GM21381 (cell line): Measurements from ENCODE around the gene BBS5.
"Not testable (repeated sequence)": the region's sequence is repeated elsewhere in the genome, so short reads cannot be mapped to it uniquely, and the experiment has no call there.

ENCODE experiments used
- ATAC-seq: cut with Tn5 transposase; IDR thresholded peaks from one replicate; pipeline ENCODE4 v1.9.1; 2021; ENCODE audit warnings: mild to moderate bottlenecking, moderate library complexity; ENCODE audit not compliant: unreplicated experiment

The BBS5 gene

DNA sequence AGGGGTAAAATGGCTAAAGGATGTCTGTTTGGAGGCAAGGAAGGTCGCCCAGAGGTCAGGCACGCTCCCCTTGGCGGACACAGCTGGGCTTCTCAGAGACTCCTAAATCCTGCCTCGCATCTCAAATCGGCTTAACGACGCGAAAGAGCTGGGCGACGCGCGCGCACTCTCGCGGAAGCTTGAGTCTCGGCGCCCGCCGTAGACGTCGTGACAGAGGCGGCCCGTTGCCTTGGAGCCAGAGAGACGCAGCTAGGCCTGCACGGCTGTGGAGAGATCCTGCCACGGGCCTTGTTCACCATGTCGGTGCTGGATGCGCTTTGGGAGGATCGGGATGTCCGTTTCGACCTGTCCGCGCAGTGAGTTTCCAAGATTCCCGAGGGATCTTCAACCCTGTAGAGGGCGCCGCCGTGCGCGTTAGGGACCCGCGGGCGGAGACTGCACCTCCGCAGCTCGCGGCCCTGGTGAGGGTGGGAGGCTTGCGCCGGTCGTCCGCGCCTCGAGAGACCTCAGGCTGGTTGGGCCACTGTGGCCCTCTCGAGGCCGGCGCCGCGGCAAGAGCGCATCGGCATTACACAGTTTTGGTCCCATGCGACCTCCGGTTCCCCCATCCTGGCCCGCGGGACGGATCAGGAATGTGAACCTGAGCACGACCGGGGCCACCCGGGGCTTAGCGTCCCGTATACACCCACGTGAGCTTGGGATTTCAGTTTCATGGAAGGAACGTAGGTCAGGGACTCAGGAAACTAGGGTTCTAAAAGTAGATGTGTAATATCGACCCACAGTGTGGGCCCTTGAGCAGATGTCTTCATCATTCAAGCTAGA is at the start of gene BBS5:
TSS of gene BBS5 (plus strand) at position 238 of the 822 bp plus-strand sequence. CDS start at position 298, 60 bp downstream.
- ATAC-seq: peak; percentile 93

DNA sequence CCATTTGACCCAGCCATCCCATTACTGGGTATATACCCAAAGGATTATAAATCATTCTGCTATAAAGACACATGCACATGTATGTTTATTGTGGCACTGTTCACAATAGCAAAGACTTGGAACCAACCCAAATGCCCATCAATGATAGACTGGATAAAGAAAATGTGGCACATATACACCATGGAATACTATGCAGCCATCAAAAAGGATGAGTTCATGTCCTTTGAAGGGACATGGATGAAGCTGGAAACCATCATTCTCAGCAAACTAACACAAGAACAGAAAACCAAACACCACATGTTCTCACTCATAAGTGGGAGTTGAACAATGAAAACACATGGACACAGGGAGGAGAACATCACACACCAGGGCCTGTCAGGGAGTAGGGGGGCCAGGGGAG is 47.5 kb upstream of the BBS5 start:
- ATAC-seq: not testable (repeated sequence)

DNA sequence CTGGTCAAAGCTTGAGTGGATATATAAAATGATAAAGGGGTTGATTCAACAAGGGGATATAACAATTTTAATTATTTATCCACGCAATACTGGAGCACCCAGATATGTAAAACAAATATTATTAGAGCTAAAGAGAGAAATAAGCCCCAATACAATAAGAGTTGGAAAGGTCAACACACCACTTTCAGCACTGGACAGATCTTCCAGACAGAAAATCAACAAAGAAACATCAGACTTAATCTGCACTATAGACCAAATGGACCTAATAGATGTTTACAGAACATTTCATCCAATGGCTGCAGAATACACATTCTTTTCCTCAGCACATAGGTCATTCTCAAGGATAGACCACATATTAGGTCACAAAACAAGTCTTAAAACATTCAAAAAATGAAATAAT is 45.1 kb upstream of the BBS5 start:
- ATAC-seq: not testable (repeated sequence)

DNA sequence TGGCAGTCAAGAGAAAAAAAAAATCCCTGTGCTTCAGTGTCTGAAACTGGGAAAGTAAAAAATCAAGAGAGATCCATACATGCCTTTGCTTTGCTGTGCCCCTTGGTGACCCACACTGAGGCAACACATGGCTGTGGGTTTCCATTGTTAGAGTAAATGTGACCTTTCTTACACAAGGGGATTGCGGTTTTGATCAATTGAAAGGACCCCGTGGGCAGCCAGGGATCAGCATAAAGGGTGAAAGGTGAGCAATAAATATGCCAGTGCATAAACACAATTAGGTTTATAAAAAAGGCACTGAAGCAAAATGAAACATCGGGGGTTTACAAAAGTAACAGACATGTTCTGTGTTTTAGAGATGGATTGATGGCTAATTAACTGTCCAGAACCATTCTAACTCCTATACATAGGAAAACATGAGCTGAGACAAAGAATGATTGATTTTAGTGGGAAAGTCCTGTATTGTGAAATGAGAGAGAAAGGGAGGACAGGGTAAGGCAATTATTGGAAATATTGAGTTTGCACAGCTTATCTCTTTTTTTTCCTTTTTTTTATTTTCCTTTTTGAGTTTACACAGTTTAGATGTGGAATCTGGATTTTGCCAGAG is 40.7 kb upstream of the BBS5 start:
- ATAC-seq: no peak

DNA sequence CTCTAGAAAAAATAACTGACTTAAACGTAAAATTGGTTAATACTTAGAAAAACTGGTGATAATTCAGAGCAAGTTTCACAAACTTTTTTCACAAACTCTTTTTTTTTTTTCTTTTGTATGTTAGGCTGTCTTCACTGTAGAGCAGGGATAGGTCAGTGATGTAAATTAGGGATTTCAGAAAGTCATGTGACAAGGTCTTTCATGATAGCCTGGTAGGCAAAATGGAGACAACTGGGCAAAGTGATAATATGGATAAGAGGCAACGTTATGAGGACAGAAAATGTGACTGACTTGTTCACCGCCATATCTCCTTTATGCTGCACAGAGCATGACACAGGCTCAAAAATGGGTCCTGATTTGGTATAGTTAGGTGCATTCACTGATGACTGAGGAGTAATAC is 39.4 kb upstream of the BBS5 start:
- ATAC-seq: no peak

GRCh38 chr2:169446452-169446851 is 32.8 kb upstream of the BBS5 start:
- no peak for ATAC-seq

- no peak for ATAC-seq
These were observed 31.0 kb upstream of the BBS5 start for GRCh38 chr2:169448316-169448715.

DNA sequence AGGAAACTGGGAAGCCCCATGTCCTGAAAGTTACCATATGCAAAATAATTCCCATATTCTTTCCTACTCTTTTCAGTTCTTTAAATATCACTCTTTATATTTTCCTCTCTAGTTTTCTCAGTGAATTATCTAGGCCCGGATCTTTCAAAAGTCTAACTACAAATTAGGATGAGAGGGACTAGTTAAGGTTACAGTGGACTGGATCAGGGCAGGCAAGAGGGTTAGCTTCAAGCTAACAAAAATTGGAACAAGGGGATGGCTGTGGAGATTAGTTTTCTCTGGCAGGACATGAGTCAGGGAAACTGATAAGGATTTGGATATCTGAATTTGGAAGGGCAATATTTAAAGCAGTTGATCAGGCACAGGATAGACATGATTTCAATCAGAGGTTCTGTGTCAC is 30.4 kb upstream of the BBS5 start:
- no peak for ATAC-seq

DNA sequence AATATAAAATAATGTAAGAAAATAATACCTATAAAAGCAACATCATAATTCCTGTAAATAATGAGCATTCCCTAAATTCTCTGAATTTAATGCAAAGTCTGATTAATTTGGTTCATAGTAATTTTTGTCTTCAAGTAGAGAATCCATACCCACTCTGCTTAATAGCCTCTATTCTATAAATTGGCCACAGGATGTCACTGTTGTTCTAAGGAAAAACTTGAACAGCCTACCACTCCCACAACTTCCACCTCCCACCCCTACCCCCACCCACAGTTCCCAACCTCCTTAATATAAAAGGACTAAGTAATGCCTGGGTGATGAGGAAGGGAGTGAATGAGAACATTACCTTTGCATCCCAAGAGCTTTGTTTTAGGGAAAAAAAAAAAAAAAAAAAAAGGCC is 27.2 kb upstream of the BBS5 start:
- ATAC-seq: no peak

DNA sequence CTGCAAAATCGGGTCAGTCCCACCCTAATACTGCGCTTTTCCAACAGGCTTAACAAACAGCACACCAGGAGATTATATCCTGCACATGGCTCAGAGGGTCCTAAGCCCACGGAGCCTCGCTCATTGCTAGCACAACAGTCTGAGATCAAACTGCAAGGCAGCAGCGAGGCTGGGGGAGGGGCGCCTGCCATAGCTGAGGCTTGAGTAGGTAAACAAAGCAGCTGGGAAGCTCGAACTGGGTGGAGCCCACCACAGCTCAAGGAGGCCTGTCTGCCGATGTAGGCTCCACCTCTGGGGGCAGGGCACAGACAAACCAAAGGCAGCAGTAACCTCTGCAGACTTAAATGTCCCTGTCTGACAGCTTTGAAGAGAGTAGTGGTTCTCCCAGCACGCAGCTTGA is 26.2 kb upstream of the BBS5 start:
- not testable (repeated sequence) for ATAC-seq

- no peak for ATAC-seq
These were observed 18.2 kb upstream of the BBS5 start for GRCh38 chr2:169461143-169461542.

DNA sequence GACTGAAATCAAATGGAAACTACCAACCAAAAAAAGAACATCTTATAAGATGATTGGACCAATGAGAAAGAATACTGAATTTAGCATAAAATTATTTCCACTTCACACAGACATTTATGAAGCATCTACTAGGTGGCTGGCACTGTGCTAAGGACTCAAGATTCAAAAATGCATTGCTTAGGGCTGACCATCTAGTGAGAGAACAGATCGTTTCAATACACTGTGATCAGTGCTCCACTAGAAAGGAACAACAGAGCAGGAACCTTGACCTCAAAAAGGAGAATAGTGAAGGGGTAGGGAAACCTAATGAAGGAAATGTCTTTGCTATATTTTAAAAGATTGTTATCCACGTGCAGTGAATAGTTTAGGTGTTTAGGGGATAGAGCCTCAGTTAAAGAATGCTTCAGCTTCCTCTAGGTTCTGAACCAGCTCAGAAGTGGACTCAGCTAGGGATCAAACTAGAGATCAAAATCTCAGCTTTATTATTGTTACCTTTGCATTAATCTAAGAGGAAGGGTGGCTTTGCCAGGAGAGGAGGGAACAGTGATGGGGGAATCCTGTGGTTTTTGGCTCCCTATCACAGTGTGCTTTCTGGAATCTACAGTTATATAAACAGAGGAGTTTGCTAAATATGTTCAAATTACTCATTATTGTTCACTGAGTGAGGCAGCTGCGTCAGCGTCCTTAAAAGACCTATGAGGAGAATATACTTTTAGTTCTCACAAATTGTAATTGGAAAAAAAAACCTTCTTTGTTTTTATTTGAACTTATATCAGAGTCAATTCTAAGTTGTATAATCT is 16.2 kb upstream of the BBS5 start:
- ATAC-seq: no peak

- no peak for ATAC-seq
These were observed 14.8 kb upstream of the BBS5 start for GRCh38 chr2:169464466-169464865.

GRCh38 chr2:169464882-169465281 is 14.4 kb upstream of the BBS5 start:
- no peak for ATAC-seq

- no peak for ATAC-seq
These were observed 10.5 kb upstream of the BBS5 start for GRCh38 chr2:169468841-169469240.

DNA sequence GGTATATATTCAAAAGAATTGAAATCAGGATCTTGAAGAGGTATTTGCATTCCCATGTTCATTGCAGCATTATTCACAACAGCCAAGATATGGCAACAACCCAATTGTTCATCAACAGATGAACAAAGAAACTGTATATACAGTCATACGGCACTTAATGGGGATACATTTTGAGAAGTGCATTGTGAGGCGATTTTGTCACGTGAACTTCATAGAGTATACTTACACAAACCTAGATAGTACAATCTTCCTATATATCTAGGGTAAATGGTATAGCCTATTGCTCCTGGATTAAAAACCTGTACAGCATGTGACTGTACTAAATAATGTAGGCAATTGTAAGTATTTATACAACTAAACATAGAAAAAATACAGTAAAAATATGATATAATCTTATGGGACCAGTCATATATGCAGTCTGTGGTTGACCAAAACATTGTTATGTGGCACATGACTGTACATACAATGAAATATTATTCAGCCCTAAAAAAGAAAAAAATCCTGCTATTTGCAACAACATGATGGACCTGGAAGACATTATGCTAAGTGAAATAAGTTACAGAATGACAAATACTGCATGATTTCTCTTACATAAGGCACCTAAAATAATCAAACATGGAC is 9.2 kb upstream of the BBS5 start:
- no peak for ATAC-seq

GRCh38 chr2:169472249-169472648 is 7.0 kb upstream of the BBS5 start:
- ATAC-seq: no peak

GRCh38 chr2:169476459-169476858 is 2.8 kb upstream of the BBS5 start:
- ATAC-seq: no peak

DNA sequence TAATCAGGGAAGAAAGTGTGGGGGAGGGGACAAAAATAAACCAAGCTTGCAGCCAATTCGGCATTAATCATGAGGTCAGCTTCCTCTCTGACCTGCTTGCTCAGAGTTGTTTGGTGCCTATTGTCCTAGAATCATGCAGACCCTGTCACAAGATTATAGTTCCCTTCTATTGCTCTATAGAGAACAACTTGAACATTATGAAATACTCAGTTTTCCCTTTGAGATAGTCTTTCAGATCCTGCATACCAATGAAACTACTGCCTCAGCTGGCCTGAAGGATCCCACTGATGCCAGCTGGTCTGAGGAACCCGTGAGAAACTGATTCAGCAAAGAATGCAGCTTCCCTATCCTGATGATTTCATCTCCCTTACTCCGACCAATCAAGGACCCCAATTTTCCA is 955 bp upstream of the BBS5 start:
- no peak for ATAC-seq

GRCh38 chr2:169478745-169479256 is 493 bp upstream of the BBS5 start:
- ATAC-seq: no peak

DNA sequence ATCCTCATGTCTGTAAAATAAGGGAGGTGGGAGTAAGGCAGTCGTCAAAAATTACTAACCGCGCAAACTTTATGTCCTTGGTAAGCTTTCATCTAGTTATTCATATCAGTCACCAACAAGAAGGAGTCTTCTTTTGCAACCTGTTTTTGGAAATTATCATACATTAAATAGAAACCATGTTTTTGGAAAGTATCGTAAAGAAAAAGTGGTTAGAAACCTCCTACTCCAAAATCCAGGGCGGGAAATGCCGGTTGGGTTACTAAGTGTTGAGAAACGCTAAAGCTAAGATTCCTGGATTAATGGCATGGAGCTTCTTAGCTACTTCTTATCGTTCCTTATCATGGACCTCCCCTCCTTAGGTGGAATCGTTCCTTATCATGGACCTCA is 778 bp downstream of the BBS5 start:
- no peak for ATAC-seq
